Neural progenitor cell (in vitro differentiated cells): Measurements from ENCODE around the gene MTG1. TPM values are rescaled to one million over a fixed set of nuclear protein-coding genes. Genes with fewer than 3 reads are reported as not detected.
A peak's percentile ranks its signal among the peaks of the same experiment; 100 is the strongest.

ENCODE experiments used
- DNase-seq: peaks from one replicate; pipeline ENCODE4 v3.0.0-alpha.2; 2016; ENCODE audit warnings: low spot score
- H2AFZ ChIP-seq: fragments of 200-600 bp; sonication (generic); replicated peaks from 2 replicates; pipeline ENCODE4 v1.6.1; 2016; ENCODE audit warnings: antibody characterized with exemption
- H3F3A ChIP-seq: fragments of 200-600 bp; sonication (generic); 2 replicates; pipeline ENCODE4 v1.6.1; 2016; ENCODE audit warnings: antibody characterized with exemption, low read depth
- H3K27ac ChIP-seq: fragments of 200-600 bp; sonication (generic); 2 replicates; pipeline ENCODE4 v1.5.1; 2016; ENCODE audit warnings: mild to moderate bottlenecking
- H3K27me3 ChIP-seq: fragments of 200-600 bp; sonication (generic); 2 replicates; pipeline ENCODE4 v1.6.1; 2016; ENCODE audit warnings: mild to moderate bottlenecking, moderate library complexity
- H3K36me3 ChIP-seq: fragments of 200-600 bp; sonication (generic); 2 replicates; pipeline ENCODE4 v1.5.1; 2016
- H3K4me1 ChIP-seq: fragments of 200-600 bp; sonication (generic); 2 replicates; pipeline ENCODE4 v1.6.1; 2016; ENCODE audit warnings: mixed run types
- H3K4me2 ChIP-seq: fragments of 200-600 bp; sonication (generic); 2 replicates; pipeline ENCODE4 v1.6.1; 2016
- H3K4me3 ChIP-seq: fragments of 200-600 bp; sonication (generic); 2 replicates; pipeline ENCODE4 v1.5.1; 2016
- H3K79me2 ChIP-seq: fragments of 200-600 bp; sonication (generic); 2 replicates; pipeline ENCODE4 v1.6.1; 2016; ENCODE audit warnings: low read depth
- H3K9ac ChIP-seq: fragments of 200-600 bp; sonication (generic); 2 replicates; pipeline ENCODE4 v1.6.1; 2016
- H3K9me3 ChIP-seq: fragments of 200-600 bp; sonication (generic); 2 replicates; pipeline ENCODE4 v1.5.1; 2016; ENCODE audit warnings: low read depth
- H4K20me1 ChIP-seq: fragments of 200-600 bp; sonication (generic); 2 replicates; pipeline ENCODE4 v1.6.1; 2016; ENCODE audit warnings: low read depth
- H3K27ac Mint-ChIP-seq: 3 replicates; pipeline ENCODE4 v1.8.0; 2021; ENCODE audit warnings: mixed read lengths
- H3K27me3 Mint-ChIP-seq: 2 replicates; pipeline ENCODE4 v1.8.0; 2022; ENCODE audit warnings: low read depth, mild to moderate bottlenecking, inconsistent platforms, moderate library complexity, mixed read lengths; ENCODE audit not compliant: insufficient read depth
- H3K36me3 Mint-ChIP-seq: 3 replicates; pipeline ENCODE4 v1.8.0; 2021; ENCODE audit warnings: mixed read lengths
- H3K4me1 Mint-ChIP-seq: 3 replicates; pipeline ENCODE4 v1.8.0; 2021; ENCODE audit warnings: mixed read lengths
- H3K4me3 Mint-ChIP-seq: 3 replicates; pipeline ENCODE4 v1.8.0; 2021; ENCODE audit warnings: mild to moderate bottlenecking, moderate library complexity, mixed read lengths
- H3K9me3 Mint-ChIP-seq: 3 replicates; pipeline ENCODE4 v1.8.0; 2020; ENCODE audit warnings: mixed read lengths
- EZH2 ChIP-seq: fragments of 200-600 bp; sonication (generic); IDR thresholded peaks from 2 replicates; pipeline ENCODE4 v1.6.1; 2017; ENCODE audit warnings: antibody characterized with exemption, mild to moderate bottlenecking, moderate library complexity
- EZH2phosphoT487 ChIP-seq: fragments of 200-600 bp; sonication (generic); IDR thresholded peaks from 2 replicates; pipeline ENCODE4 v1.6.1; 2017; ENCODE audit warnings: antibody characterized with exemption
- total RNA-seq: library from RNA; depleted of rRNA; stranded (reverse); fragments of >200 nt; gene quantifications from 2 replicates; pipeline ENCODE4 v1.2.3, GENCODE V29; 2015; ENCODE audit warnings: low replicate concordance
- TF ChIP-seq, protein P1 (sequence below): fragments of 200-600 bp; sonication (generic); IDR thresholded peaks from 2 replicates; pipeline ENCODE4 v1.5.1; 2017; ENCODE audit warnings: antibody characterized with exemption, mild to moderate bottlenecking

MTG1 gene
- total RNA-seq, 1 donor from 2014 or later: 28.0 TPM

DNA sequence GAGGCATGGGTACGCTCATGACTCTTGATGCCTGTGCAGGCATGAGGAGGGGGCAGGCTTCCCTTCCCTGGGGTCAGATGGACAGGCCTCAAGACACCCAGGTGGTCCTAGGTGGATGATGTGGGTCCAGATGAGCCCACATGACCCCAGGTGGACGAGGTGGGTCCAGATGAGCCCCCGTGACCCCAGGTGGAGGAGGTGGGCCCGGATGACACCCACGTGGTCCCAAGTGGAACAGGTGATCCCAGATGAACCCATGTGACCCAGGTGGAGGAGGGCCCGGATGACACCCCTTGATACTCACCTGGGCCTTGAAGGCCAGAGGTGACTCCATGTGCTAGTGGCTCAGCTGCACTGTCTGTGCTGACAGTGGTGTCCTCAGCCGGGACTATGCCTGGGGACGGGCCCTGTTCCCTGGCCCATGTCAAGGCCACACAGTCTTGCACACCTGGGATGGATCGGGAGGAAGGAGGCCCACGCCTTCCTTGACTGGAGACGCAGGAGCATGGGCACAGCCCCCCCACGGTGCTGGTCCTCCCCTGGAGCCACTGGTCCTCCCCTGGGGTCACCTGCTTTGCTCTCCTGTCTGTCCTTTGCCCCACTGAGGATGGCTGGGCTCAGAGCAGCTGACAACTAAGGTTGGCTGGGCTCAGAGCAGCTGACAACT lies 43.5 kb upstream of the MTG1 start:
- Histone ChIP-seq H3K9ac (no peak overlapping the region), H3K9me3 (no peaks in the 10 kb centered on the region), H3K27ac (no peak overlapping the region), H3K4me2 (no peak overlapping the region), H3K27me3 (no peaks in the 10 kb centered on the region), H3K36me3 (no peaks in the 10 kb centered on the region), H3F3A (no peaks in the 10 kb centered on the region), H3K4me1 (peaks cover 5% of the 10 kb centered on the region), H3K79me2 (no peaks in the 10 kb centered on the region), H3K4me3 (no peak overlapping the region), H2AFZ (no peak overlapping the region), H4K20me1 (peaks cover 5% of the 10 kb centered on the region)
- Mint-ChIP-seq H3K27me3 (peaks cover 13% of the 10 kb centered on the region), H3K27ac (no peak overlapping the region), H3K4me3 (no peak overlapping the region), H3K4me1 (peaks cover 3% of the 10 kb centered on the region), H3K9me3 (peaks cover 6% of the 10 kb centered on the region), H3K36me3 (no peaks in the 10 kb centered on the region)
- DNase-seq: no peak
- TF ChIP-seq EZH2 (no peak), EZH2phosphoT487 (no peak)
- TF ChIP-seq, protein P1, sequence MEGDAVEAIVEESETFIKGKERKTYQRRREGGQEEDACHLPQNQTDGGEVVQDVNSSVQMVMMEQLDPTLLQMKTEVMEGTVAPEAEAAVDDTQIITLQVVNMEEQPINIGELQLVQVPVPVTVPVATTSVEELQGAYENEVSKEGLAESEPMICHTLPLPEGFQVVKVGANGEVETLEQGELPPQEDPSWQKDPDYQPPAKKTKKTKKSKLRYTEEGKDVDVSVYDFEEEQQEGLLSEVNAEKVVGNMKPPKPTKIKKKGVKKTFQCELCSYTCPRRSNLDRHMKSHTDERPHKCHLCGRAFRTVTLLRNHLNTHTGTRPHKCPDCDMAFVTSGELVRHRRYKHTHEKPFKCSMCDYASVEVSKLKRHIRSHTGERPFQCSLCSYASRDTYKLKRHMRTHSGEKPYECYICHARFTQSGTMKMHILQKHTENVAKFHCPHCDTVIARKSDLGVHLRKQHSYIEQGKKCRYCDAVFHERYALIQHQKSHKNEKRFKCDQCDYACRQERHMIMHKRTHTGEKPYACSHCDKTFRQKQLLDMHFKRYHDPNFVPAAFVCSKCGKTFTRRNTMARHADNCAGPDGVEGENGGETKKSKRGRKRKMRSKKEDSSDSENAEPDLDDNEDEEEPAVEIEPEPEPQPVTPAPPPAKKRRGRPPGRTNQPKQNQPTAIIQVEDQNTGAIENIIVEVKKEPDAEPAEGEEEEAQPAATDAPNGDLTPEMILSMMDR: no peak

DNA sequence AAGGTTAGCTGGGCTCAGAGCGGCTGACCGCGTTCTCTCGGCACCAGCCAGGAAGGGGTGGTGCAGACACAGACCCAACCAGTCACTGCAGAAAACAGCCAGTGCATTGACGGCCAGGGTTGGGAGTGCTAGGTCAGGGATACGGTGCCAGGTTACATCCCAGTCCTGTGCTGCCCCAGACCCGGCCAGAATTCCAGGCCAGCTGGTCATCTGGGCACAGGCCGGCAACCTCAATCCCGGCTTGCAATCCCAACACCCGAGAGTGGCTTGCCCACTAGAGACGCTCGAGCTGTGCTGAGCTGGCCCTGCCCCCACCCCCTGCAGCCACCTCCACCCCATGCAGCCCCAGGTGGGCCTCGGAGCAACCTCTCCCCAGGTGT lies 43.0 kb upstream of the MTG1 start:
- Histone ChIP-seq H3K9me3 (no peaks in the 10 kb centered on the region), H4K20me1 (peaks cover 10% of the 10 kb centered on the region), H2AFZ (no peak overlapping the region), H3K27ac (no peak overlapping the region), H3K4me1 (peaks cover 5% of the 10 kb centered on the region), H3K79me2 (no peaks in the 10 kb centered on the region), H3K27me3 (no peaks in the 10 kb centered on the region), H3K4me3 (no peak overlapping the region), H3K9ac (no peak overlapping the region), H3F3A (no peaks in the 10 kb centered on the region), H3K4me2 (no peak overlapping the region), H3K36me3 (no peaks in the 10 kb centered on the region)
- Mint-ChIP-seq H3K27ac (no peak overlapping the region), H3K9me3 (peaks cover 2% of the 10 kb centered on the region), H3K4me1 (peaks cover 3% of the 10 kb centered on the region), H3K27me3 (peaks cover 13% of the 10 kb centered on the region), H3K4me3 (no peak overlapping the region), H3K36me3 (no peaks in the 10 kb centered on the region)
- TF ChIP-seq EZH2 (no peak), EZH2phosphoT487 (no peak)
- TF ChIP-seq, protein P1: no peak
- no peak for DNase-seq

DNA sequence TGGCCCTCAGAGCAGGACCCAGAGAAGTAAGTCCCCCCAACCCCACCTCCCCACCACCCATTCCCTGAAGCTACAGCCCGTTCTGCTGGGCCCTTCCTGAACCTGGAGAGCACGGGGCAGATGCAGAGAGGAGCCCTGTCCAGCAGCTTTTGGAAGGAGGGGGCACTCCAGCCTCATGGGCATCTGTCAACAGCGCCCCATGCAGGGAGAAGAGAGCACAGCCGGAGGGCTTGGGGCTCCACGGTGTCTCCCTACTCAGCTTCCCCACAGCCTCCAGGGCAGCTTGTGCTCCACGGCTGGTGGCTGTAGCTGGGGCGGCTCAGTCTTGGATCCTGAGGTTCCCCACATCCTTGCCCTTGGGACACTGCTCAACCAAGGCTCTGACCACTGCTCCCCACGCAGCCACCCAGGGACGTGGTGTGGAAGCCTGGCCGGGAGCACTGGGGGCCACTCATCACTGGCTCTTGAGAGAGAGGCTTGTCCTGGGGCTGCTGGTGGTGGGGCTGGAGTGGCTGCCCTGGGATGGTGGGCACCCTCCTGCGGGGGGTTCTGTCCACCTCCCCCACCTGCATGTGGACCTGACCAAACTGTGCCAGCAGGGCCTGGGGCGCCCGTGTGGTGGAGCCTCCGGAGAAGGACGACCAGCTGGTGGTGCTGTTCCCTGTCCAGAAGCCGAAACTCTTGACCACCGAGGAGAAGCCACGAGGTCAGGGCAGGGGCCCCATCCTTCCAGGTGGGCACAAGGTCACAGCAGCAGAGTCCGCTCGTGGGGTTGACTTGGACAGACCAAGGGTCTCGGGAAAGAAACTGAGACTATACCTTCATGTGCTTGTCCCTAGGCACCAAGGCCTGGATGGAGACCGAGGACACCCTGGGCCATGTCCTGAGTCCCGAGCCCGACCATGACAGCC lies 42.3 kb upstream of the MTG1 start:
- DNase-seq: no peak
- peaks cover 17% of the 10 kb centered on the region for H4K20me1 ChIP-seq
- peaks cover 3% of the 10 kb centered on the region for H3K4me1 Mint-ChIP-seq

More for the DNA sequence above, 42.3 kb upstream of the MTG1 start:
- Histone ChIP-seq H3K9ac (no peak overlapping the region), H3K4me1 (peaks cover 5% of the 10 kb centered on the region), H3K4me3 (no peak overlapping the region), H3K27ac (no peak overlapping the region), H2AFZ (no peak overlapping the region), H3F3A (no peaks in the 10 kb centered on the region), H3K79me2 (peaks cover 5% of the 10 kb centered on the region), H3K4me2 (no peak overlapping the region), H3K27me3 (peaks cover 3% of the 10 kb centered on the region), H3K36me3 (no peaks in the 10 kb centered on the region), H3K9me3 (no peaks in the 10 kb centered on the region)
- TF ChIP-seq EZH2: no peak
- TF ChIP-seq, protein P1: peak; percentile 23
- TF ChIP-seq EZH2phosphoT487: no peak
- no peak overlapping the region for H3K27ac Mint-ChIP-seq
- peaks cover 2% of the 10 kb centered on the region for H3K9me3 Mint-ChIP-seq
- no peaks in the 10 kb centered on the region for H3K36me3 Mint-ChIP-seq
- H3K4me3 Mint-ChIP-seq: no peak overlapping the region
- H3K27me3 Mint-ChIP-seq: peaks cover 12% of the 10 kb centered on the region
